BLaER1 (cell line): ENCODE data around the gene PLAC9.

Experiments used
- H3K27ac ChIP-seq: shearing (Covaris generic); formaldehyde crosslinking; 2 replicates; pipeline ENCODE4 v1.8.1; 2022
- H3K27me3 ChIP-seq: shearing (Covaris generic); formaldehyde crosslinking; 2 replicates; pipeline ENCODE4 v1.8.1; 2022
- H3K36me3 ChIP-seq: shearing (Covaris generic); formaldehyde crosslinking; 2 replicates; pipeline ENCODE4 v1.8.1; 2022
- H3K4me1 ChIP-seq: shearing (Covaris generic); formaldehyde crosslinking; 2 replicates; pipeline ENCODE4 v1.8.1; 2022
- H3K4me2 ChIP-seq: shearing (Covaris generic); formaldehyde crosslinking; 2 replicates; pipeline ENCODE4 v1.8.1; 2022
- H3K4me3 ChIP-seq: shearing (Covaris generic); formaldehyde crosslinking; 2 replicates; pipeline ENCODE4 v1.8.1; 2022
- H3K9ac ChIP-seq: shearing (Covaris generic); formaldehyde crosslinking; 2 replicates; pipeline ENCODE4 v1.8.1; 2022
- H3K9me3 ChIP-seq: shearing (Covaris generic); formaldehyde crosslinking; 2 replicates; pipeline ENCODE4 v1.8.1; 2022
- H4K20me1 ChIP-seq: shearing (Covaris generic); formaldehyde crosslinking; 2 replicates; pipeline ENCODE4 v1.8.1; 2022
- Cebpa-rat ChIP-seq: shearing (Covaris generic); IDR thresholded peaks from 2 replicates; pipeline ENCODE4 v1.8.1; 2022

Gene PLAC9

DNA sequence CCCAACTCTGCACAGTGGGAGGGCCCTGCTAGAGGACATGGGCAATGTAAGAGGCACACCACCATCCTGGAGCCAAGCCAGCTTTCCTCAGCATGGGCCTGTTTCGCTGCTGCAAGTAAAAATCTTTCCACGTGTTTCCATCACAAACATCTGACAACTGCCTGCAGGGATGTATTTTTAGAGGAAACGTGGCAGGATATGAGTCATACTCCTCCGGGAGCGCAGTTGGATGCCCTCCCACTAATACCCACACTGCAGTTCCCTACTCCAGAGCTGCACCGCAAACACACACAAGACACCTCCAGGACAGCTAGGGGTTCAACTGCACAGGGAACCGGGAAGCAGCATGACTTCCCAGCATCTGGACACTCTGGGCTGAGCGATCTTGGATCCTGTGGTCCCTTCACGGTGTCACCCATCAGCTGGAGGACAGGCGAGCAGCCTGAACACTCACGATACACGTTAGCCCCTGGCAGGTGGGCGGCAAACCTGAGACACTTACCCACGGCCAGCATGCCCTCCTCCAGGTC lies 26.1 kb downstream of the PLAC9 start:
- Histone ChIP-seq H3K27ac (peak overlapping the region; percentile 52), H3K27me3 (no peaks in the 10 kb centered on the region), H3K4me3 (no peak overlapping the region), H3K9me3 (no peaks in the 10 kb centered on the region), H3K4me1 (peaks cover 31% of the 10 kb centered on the region), H3K36me3 (peaks cover 91% of the 10 kb centered on the region), H4K20me1 (0 out of 2 replicates have a peak, but pooled peaks cover 6% of the 10 kb centered on the region), H3K9ac (peak overlapping the region; percentile 3; the same call in 1 of the 2 replicates), H3K4me2 (peak overlapping the region; percentile 54)
- TF ChIP-seq Cebpa-rat: no peak

DNA sequence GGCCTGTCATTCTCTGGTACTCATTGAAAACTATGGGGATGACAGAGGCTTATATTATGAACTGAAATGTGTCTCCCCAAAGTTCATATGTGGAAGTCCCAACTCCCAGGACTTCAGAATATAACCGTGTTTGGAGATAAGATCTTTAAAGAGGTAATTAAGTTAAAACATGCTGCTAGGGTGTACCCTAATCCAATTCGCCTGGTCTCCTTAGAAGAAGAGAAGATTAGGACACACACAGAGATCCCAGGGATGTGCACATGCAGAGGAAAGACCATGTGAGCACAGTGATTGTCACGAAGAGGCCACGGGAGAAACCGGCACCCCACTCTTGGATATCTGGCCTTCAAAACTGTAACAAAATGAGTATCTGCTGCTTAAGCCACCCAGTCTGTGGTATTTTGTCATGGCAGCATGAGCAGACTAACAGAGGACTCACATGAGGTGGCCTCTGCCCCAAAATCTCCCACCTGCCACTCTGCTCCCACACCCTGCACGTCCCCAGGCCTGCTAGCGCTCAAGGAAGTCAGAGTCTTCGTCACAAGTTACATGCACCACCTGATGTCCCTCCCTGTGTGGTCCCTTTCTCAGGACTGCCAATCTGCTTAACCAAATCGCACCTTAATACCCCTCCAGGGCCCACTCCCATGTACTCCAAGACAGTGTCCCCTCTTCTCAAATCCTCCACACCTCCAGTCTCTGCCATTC lies 26.8 kb downstream of the PLAC9 start:
- no peak for TF ChIP-seq Cebpa-rat
- H3K27me3 ChIP-seq: no peaks in the 10 kb centered on the region
- H3K4me2 ChIP-seq: peak overlapping the region; percentile 54
- H3K4me1 ChIP-seq: peaks cover 31% of the 10 kb centered on the region
- H3K36me3 ChIP-seq: peaks cover 91% of the 10 kb centered on the region
- H3K9ac ChIP-seq: no peak overlapping the region
- H3K4me3 ChIP-seq: no peak overlapping the region
- H4K20me1 ChIP-seq: 0 out of 2 replicates have a peak, but pooled peaks cover 6% of the 10 kb centered on the region
- H3K9me3 ChIP-seq: no peaks in the 10 kb centered on the region
- peak overlapping the region; percentile 52 for H3K27ac ChIP-seq

DNA sequence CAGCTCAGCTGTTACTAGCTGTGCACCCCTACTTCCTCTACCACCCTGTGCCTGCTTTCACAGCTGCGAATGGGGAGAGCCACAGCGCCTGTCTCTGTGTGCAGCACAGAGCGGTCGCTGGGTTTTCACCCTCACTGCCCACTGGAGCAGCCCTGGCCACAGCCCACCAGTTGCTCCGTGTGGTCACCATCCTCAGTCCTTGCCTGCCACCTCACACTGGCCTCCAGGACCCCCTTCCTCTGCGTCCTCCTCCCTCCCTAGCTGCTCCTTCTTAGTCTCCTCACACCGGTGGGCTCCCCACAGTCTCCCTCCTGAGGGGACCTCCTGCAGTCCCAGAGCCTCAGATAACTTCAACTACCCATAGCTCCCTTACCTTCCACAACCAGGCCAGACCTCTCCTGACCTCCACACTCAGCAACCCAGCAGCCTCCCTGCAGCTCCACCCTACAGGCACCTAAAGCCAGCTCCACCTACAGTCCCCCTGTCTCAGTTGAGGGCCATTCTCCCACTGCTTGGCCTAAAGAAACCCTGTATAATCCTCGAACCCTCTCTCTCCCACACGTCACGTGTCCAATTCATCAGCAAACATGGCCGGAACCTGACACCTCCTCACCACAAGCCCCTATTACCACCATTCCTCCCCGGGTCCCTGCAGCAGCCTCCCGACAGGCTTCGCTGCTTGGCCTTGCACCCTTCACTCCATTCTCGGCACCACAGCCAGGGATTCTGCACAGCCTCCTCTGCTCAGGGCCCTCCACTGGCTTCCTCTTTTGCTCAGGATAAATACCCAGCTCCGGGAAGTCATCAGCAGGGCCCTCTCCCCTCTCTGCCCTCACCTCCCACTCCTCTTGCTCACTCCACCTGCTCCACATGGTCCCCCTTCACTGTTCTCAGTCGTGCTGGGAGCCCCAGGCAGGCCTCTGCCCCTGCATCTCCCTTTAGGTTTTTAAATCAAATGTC lies 28.1 kb downstream of the PLAC9 start:
- Histone ChIP-seq H3K9me3 (no peaks in the 10 kb centered on the region), H3K27ac (peak overlapping the region; percentile 52), H3K4me3 (no peak overlapping the region), H4K20me1 (peaks cover 6% of the 10 kb centered on the region; the same call in 1 of the 2 replicates), H3K4me2 (no peak overlapping the region), H3K4me1 (peaks cover 37% of the 10 kb centered on the region), H3K9ac (no peak overlapping the region), H3K27me3 (no peaks in the 10 kb centered on the region), H3K36me3 (peaks cover 91% of the 10 kb centered on the region)
- no peak for TF ChIP-seq Cebpa-rat

DNA sequence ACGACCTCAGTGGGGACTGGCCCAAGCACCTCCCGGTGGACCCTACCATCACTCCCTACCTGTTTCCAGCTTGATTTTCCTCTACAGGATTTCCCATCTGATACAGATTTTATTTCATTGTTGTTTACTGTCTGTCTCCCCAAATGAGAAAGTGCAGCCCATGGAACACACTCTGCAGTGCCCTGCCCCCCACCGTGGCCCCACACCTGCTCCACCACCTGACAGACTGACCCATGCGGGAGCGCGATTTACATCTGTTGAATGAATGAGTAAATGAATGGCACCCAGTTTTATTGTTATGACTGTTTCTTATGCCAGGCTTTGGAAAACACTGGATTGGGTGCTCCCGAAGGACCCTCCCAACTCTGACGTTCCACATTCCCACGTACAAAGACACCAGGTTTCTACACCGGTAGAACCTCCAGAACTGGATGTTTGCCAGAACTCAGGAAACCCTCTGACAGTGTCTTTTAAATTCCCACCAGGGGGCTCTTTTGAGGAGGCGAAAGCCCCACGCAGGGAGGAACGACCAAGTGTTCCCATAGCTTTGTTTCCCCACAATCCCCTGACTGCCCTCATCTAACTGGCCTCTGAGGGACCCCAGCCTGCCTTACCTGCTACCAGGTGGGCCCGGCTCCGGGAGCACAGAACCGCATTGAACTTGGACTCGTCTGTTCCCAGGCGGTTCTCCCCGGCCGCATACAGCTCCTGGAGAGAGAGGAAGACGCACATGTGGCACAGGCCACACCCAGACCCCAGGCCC lies 29.0 kb downstream of the PLAC9 start:
- Histone ChIP-seq H3K27me3 (no peaks in the 10 kb centered on the region), H3K36me3 (peaks cover 88% of the 10 kb centered on the region), H3K9ac (no peak overlapping the region), H3K4me2 (no peak overlapping the region), H3K27ac (0 out of 2 replicates have a peak overlapping the region, but pooled peaks have one; percentile 52), H3K4me3 (no peak overlapping the region), H3K9me3 (no peaks in the 10 kb centered on the region), H4K20me1 (peaks cover 6% of the 10 kb centered on the region; the same call in 1 of the 2 replicates), H3K4me1 (peaks cover 46% of the 10 kb centered on the region)
- no peak for TF ChIP-seq Cebpa-rat

DNA sequence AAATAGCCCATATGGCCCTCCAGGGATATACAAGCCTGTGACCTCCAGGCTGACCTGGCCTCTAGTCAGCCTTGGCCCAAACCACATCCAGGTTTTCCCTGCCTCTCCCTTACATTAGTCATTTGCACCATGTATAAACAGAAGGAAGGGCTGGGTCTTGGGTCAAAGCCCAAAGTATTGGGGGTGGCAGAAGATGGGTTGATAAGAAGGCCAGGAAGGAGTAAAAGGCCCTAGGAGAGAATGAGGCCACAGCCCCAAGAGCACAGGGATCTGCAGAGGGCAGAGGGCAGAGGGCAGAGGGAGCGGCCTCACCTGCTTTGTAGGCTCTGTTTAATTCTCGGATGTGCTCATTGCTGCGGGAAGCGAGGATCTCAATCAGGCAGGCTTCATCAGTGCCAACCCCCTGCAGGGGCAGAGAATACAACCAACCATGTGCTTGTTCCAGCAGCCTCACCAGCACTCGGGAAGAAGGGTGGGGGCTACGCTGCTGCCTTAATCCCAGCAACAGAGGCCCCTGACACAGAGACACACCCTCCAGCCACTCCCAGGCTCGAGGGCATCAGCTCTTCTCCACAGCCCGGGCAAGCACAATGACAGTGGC lies 31.3 kb downstream of the PLAC9 start:
- H3K4me1 ChIP-seq: peaks cover 55% of the 10 kb centered on the region
- no peak for TF ChIP-seq Cebpa-rat

DNA sequence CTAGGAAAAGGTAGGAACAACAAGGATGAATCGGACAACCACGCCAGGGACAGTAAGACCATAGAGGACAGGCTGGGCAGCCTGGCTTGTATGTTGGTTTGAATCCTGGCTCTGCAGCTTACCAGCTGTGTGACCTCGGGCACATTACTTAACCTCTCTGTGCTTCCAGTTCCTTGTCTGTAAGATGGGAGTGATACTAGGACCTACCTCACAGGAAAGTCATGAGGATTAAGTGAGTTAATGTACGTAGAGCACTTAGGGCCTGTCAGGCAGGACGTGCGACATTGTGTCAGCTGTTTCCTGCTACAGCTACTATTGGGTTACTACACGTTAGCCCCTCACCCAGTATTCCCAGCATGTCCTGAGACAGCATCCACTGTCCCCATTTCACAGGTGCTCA lies 32.1 kb downstream of the PLAC9 start:
- Histone ChIP-seq H4K20me1 (peaks cover 30% of the 10 kb centered on the region), H3K9me3 (no peaks in the 10 kb centered on the region), H3K36me3 (peaks cover 96% of the 10 kb centered on the region), H3K4me1 (peaks cover 55% of the 10 kb centered on the region), H3K9ac (no peak overlapping the region), H3K4me2 (no peak overlapping the region), H3K27me3 (no peaks in the 10 kb centered on the region), H3K27ac (no peak overlapping the region), H3K4me3 (no peak overlapping the region)
- no peak for TF ChIP-seq Cebpa-rat

More for the DNA sequence above, 31.3 kb downstream of the PLAC9 start:
- Histone ChIP-seq H3K27me3 (no peaks in the 10 kb centered on the region), H3K27ac (no peak overlapping the region), H3K4me2 (no peak overlapping the region), H3K9me3 (no peaks in the 10 kb centered on the region), H3K36me3 (peaks cover 91% of the 10 kb centered on the region), H3K9ac (no peak overlapping the region), H4K20me1 (peaks cover 25% of the 10 kb centered on the region), H3K4me3 (no peak overlapping the region)

DNA sequence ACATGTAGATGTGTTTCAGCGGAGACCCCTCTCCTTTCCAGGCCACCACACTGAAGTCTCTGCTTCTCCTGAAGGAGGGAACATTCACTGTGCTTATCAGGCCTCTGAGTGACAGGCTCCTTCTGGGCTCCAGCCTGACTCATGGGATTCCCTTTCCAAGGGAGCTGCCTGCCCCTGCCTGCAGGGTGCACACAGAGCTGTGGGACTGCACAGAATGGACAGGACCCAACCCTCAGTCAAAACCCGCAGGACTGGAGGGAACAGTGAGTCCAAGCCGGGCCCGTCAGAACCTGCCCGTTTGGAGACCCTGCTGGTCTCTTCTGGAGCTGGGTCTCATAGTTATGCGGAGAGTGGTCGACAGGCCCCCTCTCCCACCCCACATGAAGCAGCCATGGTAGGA lies 32.6 kb downstream of the PLAC9 start:
- no peak overlapping the region for H3K9ac ChIP-seq
- peak overlapping the region; percentile 55 for H3K27ac ChIP-seq
- TF ChIP-seq Cebpa-rat: no peak
- H3K27me3 ChIP-seq: no peaks in the 10 kb centered on the region
- H3K4me3 ChIP-seq: no peak overlapping the region
- H3K4me2 ChIP-seq: peak overlapping the region; percentile 67; the same call in 1 of the 2 replicates
- peaks cover 31% of the 10 kb centered on the region for H4K20me1 ChIP-seq
- no peaks in the 10 kb centered on the region for H3K9me3 ChIP-seq
- peaks cover 52% of the 10 kb centered on the region for H3K4me1 ChIP-seq
- H3K36me3 ChIP-seq: peaks cover 96% of the 10 kb centered on the region

DNA sequence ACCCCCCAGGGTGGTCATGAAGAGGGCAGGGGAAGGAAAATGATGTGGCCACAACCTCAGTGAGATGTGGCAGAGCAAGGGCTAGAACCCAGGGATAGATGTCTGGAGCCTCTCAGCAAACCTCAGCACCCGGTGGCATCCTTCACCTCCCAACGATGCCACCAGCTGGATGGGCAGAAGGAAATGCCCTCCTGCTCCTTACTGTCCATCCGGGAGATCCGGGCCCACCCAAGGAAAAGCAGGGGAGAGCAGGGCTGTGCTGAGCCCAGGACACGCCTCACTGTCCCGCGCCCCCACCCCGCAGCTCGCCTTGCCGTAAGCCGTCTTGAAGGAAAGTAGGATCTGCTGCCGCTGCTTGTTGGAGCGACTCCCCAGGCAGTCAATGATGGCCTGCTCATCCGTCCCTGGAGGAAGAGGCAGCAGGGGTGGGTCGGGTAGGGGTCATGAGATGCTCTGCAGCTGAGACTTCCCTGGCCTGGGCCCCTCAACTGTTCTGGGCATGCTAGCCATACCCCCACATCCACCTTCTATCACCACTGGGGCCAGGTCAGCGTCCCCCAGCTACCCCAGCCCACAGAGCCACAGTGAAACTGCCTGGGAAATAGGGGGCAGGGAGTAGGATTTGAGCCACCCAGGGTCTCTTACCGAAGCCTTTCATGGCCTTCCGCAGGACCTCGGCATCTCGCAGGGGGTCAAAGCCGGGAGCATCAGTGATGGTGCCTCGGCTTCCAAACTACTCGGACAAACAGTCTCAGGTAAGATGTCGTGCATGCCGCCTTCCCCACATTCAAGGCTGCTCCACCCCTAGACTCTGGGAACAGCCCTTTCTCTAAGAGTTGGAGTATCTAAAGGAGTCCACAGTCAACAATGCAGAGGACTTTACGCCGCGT lies 34.3 kb downstream of the PLAC9 start:
- Histone ChIP-seq H3K4me2 (peak overlapping the region; percentile 67), H3K36me3 (peaks cover 96% of the 10 kb centered on the region), H3K9ac (peak overlapping the region; percentile 34; the same call in 1 of the 2 replicates), H3K9me3 (no peaks in the 10 kb centered on the region), H3K27ac (peak overlapping the region; percentile 55), H4K20me1 (peaks cover 47% of the 10 kb centered on the region), H3K4me1 (peaks cover 48% of the 10 kb centered on the region), H3K4me3 (no peak overlapping the region), H3K27me3 (no peaks in the 10 kb centered on the region)
- no peak for TF ChIP-seq Cebpa-rat
